Amygdala (tissue), 56 donors: Measurements from ENCODE around the gene TFB2M.
"Not testable (repeated sequence)": the region's sequence is repeated elsewhere in the genome, so short reads cannot be mapped to it uniquely, and the experiment has no call there.

Experiments used
- DNase-seq, 56 donors: peaks; one replicate each; lab custom pipeline; 2025; lab: John Stamatoyannopoulos, UW

Gene TFB2M, protein sequence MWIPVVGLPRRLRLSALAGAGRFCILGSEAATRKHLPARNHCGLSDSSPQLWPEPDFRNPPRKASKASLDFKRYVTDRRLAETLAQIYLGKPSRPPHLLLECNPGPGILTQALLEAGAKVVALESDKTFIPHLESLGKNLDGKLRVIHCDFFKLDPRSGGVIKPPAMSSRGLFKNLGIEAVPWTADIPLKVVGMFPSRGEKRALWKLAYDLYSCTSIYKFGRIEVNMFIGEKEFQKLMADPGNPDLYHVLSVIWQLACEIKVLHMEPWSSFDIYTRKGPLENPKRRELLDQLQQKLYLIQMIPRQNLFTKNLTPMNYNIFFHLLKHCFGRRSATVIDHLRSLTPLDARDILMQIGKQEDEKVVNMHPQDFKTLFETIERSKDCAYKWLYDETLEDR

DNA sequence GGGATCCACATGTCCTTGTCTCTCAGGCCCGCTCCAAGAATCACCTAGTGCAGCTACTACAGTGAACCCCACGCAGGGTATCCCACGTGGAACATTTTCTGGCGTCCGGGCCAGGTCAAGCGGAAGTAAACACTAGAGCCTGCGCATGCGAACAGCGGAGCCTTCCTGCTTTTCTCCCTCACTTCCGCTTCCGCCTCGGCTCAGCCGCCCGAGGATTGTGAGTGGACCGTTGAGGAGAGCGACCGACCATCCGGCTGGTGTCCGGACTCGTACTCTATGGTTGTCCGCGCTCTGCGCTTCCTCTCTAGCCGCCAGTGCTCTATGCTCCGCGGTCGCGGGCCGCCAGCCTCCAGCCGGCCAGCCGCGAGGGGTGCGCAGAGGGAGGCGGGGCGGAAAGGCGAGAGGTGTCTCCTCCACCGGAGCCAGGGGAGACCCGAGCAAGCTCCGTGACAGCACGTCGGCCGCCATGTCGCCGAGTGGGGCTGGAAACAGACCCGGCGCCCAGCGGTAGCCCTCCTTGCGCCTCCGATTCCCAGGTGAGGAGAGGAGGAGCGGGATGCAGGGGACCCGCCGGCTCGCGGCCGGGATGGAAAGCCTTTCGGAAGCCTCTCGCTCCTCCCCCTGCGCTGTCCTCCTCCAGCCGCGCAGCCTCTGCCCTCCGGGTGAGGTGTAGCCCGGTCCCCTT is at the start of gene TFB2M, which contains the start of gene CNST:
Gene TFB2M, minus strand, starts transcription at position 134 of the 685 bp plus-strand sequence. Its CDS starts 123 bp downstream, at position 11.
Gene CNST, plus strand, starts transcription at position 329 of the 685 bp plus-strand sequence. CDS start 25,107 bp downstream, outside the sequence.
- peak; percentile 76 to 99 (median 96) for DNase-seq

DNA sequence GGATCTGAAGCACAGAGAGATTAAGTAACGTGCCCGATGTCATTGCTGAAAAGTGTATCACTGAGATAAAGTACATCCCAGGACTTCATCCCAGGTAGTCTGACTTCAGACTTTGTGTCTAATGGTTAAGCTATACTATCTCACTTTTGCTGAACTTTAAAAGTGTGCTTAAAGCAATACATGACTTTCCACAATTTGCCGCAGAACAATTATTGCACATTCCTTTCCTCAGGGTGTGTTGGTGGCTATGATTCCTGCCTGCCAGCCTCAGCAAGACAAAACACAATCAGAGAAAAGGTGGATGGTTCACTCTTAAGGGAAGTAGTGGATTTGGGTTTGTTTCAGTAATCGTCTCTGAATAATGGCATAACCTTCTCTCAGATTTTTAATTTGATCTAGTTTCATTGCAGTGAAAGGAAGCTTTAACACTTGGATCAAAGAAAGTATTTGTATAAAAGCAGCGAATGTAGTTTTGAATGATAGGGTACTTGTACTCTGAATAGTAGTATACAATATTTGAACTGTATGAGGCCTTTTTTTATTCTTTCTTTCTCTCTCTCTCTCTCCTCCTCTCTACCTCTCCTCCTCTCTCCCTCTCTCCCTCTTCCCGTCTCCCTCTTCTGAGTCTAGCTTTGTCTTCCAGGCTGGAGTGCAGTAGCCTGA is 47.2 kb upstream of the TFB2M start:
- DNase-seq, result no peak

DNA sequence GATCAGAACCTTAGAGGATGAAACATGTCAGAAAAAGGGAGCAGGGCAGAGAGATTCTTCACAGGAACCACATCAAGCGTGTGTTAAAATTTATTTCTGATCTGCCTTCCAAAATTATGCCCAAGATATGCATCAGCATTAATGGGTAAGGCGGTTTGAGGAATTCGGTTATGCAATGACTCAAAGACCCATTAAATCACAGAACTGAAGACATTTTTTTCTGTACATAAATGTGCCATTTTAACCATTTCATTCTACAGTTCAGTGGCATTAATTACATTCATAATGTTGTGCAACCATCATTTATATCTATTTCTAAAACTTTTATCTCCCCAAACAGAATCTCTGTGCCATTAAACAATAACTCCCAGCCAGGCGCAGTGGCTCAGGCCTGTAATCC is 43.6 kb upstream of the TFB2M start:
- no peak for DNase-seq

DNA sequence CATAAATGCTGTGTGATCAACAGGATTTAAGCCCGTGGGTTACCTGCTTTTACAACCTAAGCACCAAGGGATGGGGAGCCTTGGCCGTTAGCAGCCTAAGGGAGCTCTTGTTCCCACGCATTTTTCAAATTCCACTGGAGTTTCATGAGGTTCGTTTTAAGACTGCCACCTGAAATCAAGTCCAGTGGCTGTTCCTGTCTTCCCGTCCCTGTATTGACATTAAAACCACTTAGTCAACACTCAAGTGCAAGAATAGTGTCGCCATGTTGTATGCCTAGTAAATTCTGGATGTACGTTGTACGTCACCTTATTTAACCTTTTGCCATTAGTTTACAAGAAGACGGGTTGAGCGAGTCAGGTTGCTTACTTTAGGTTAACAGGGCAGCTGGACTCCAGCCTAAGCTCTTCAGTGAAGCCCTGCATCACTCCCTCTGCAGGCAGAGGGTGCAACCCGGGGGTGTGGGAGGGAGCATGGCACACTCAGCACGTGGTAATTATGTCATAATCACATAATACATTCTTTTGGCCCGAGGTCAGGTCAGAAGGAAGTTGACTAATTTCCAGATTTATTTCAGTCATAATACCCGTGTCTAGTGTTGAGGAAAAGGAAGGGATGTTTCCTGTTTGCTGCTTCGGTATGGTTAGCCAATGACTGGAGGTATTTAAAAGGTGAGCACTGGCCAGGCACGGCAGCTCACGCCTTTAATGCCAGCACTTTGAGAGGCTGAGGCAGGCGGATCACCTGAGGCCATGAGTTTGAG is 42.7 kb upstream of the TFB2M start:
- no peak for DNase-seq

DNA sequence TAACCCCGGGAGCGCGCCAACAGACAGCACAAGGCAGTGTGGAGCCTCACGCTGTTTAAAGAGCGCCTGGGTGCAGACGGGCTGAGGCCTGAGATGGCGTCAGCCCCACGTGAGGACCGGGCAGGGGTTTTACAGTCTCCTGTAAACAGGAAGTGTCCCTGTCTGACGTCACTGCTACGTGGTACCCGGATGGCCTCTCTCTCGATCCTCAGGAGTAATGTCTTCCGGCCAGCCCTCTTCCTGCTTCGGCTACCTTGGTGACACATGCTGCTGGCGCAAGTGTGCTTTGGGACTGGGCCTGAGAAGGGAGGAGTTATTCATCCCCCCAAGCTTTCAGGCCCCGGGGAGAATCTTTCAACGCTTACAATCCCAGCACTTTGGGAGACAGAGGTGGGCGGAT is 41.4 kb upstream of the TFB2M start:
- DNase-seq, result no peak

DNA sequence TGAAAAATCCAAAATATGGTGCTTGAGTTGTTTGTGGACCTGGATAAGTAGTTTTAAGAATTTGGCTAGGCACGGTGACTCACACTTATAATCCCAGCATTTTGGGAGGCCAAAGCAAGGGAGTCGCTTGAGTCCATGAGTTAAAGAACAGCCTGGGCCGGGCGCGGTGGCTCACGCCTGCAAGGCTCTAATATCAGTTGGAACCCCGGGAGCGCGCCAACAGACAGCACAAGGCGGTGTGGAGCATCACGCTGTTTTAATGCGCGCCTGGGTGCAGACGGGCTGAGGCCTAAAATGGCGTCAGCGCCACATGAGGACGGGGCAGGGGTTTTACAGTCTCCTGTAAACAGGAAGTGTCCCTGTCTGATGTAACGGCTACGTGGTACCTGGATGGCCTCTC is 39.2 kb upstream of the TFB2M start:
- not testable (repeated sequence) for DNase-seq

DNA sequence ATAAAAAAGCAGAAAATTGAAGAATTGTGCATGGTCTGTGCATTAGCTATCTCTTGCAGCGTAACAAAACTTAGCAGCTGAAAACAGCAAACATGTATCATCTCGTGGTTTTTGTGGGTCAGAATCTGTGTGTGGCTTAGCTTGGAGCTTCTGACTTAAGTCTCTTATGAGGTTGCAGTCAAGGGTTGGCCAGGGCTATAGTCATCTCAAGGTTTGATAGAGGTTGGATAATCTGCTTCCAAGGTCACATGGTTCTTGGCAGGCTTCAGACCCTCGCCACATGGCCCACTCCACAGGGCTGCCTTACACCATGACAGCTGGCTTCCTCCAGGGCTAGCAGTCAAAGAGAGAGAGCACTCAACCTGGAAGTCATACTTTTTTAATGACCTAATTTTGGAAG is 36.1 kb upstream of the TFB2M start:
- DNase-seq, result no peak

DNA sequence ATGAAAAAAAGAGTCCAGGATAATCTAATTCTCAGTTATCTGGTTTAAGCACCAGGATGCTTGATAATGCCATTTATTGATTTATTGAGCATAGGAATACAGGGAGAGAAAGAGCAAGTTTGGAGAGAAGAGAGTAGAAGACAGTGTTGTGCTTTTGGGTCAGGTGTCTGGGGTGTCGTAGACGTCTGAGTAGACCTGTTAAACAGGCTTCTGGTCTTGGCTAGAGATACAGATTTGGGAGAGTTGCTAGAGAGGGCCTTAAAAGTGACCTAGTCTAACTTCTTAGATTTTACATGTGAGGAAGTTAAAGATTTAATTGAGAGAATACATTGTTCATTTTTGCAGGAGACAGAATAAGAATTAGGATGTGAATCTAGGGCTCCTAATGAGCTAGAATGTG is 34.5 kb upstream of the TFB2M start:
- no peak for DNase-seq

DNA sequence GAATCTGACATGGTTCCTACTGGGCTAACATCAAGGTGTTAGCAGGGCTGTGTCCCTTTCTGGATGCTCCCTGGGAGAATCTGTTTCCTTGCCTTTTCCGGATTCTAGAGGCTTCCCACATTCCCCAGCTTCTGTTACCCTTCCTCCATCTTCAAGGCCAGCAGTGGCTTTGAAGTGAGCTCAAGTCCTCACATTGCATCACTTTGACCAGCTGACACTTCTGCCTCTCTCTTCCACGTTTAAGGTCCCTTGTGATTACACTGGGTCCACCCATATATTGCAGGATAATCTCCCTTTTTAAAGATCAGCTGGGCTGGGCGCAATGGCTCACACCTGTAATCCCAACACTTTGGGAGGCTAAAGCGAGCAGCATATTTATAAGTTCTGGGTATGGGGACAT is 33.3 kb upstream of the TFB2M start:
- DNase-seq, result no peak

DNA sequence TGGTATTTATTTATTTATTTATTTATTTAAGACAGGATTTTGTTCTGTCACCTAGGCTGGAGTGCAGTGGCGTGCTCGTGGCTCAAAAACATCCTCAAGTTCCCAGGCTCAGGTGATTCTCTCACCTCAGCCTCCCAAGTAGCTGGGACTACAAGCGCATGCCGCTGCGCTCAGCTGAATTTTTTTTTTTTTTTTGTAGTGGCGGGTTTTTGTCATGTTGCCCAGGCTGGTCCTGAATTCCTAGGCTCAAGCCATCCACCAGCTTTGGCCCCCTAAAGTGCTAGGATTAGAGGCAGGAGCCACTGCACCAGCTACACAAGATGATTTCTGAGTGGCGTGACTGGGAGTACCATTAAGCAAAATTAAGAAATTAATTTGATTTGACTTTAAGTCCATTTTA is 31.9 kb upstream of the TFB2M start:
- DNase-seq, result no peak

DNA sequence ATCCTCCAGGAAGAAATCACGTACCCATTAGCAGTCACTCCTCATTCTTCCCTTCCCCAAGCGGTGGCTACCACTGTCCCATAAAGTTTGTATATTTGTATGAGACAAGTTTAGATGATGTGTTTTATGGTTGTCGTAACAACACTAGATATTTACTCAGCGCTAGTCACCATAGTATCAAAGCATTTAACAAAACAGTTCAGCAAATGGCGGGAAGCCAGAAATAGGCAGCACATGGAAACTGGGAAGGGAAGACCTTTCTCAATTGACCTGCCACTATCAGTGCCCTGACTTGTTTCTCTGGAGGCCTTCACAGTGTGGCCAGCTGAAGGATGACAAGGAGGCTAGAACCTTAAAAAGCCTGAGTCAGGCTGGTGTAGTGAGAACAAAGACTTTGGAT is 31.3 kb upstream of the TFB2M start:
- no peak for DNase-seq

DNA sequence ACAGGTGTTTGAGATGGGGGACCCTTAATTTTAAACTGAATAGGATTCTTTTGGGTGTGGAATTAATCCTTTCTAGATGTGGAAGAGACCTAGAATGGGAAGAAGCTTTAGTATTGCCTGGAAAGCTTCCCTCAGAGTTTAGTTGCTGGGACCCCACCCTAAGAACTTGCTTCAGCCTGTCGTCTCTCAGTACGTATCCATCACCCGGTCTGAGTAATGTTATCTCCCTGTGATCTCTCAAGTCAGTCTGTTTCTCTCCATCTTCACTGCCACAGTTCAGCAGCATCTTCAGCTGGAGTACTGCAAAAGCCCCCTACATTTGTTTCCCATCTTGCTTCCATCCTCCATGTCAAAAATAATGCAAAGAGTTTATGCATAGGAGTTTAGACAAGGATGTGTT is 29.1 kb upstream of the TFB2M start:
- DNase-seq, result no peak

DNA sequence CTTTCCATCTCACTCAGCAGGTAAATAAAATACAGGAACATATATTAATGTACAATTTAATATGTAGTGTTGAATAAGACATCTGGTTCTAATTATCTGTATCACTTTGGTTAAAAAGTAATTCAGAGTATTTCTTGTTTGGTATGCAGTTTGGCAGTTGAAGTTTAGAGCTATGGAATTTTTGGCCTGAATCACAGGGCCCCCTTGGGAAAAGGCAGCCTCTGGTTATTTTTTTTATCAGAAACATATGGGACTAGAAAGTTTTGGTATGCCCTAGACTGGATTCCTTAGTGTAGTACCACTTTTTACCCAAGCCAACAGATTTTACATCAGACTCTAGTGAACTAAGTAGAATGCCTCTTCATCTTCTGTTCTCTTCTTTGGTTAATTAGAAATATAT is 26.6 kb upstream of the TFB2M start:
- no peak for DNase-seq

DNA sequence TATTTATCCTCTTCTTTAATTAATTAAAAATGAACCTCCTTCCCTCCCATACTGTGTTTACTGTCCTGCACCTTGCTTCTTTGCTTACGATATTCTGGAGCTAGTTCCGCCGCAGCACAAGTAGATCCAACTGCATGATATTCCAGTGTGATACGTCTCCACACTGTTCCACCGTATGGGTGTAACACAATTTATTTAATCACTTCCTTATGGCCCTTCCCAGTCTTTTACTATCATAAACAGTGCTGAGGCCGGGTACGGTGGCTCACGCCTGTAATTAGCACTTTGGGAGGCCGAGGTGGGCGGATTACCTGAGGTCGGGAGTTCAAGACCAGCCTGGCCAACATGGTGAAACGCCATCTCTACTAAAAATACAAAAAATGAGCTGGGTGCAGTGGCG is 25.9 kb upstream of the TFB2M start:
- no peak for DNase-seq

DNA sequence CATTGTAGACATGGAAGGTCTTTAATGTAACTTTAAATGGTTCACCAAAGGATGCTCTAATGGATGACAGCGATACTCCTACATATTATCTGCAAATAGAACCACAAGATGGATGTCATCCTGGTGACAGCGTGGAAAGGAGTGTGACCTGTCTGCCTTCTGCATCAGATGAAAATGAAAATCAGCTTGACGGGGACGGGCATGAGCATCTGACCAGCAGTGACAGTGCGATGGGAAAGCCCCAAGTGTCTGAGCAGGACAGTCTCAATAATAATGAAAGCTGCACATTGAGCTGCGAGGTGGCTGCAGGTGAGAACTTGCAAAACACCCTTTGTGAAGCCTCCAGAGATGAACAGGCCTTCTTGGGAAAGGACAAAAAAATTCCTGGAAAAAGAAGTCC is 25.4 kb upstream of the TFB2M start:
- no peak for DNase-seq

DNA sequence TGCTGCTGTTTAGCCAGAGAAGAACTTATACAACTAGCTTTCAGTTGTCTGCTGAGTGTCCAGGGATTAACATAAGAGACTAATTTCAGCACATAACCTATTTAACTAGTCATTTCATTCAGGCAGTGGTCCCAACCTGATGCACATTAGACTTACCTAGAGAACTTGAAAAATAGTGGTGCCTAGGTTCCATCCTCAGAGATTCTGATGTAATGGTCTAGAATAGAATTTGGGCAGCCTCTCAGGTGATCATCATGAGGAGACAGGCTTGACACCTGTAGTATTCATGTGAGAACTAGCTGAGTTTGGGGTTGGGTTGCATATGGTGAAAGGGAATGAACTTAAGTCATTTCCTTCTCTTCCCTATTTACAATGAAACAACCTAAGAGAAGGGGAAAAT is 25.0 kb upstream of the TFB2M start:
- DNase-seq, result no peak

DNA sequence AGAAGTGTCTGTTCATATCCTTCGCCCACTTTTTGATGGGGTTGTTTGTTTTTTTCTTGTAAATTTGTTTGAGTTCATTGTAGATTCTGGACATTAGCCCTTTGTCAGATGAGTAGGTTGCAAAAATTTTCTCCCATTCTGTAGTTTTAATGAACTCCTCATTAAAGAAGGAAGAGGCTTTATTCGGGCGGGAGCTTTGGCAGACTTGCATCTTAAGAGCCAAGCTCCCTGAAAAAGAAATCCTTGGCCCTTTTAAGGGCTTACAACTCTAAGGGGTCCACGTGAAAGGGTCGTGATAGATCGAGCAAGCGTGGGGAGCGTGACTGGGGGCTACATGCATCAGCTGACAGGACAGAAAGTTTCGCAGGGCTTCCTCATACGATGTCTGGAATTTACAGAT is 23.9 kb upstream of the TFB2M start:
- not testable (repeated sequence) for DNase-seq

DNA sequence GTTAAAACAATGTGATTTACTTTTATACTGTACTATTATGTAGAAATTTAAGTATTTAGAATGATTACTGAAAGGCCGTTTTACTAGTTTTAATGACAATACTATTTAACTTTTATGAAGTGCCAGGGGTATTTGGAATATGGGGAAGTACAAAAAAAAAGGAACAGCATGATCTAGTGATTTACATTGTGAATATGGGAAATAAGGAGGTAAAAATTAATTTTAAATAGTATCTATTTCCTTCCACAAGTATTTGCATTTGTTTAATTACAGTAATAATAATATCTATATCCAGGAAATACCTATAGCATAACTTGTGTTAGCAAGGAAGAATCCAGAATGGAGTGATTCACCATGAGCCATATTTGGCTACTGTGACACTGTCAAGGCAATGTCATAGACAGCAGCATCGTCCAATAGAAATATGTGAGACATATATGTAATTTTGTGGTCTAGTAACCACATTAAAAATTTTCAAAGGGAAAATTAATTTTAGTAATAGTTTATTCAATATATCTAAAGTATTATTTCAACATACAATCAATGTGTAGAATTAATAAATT is 22.2 kb upstream of the TFB2M start:
- DNase-seq, result no peak

DNA sequence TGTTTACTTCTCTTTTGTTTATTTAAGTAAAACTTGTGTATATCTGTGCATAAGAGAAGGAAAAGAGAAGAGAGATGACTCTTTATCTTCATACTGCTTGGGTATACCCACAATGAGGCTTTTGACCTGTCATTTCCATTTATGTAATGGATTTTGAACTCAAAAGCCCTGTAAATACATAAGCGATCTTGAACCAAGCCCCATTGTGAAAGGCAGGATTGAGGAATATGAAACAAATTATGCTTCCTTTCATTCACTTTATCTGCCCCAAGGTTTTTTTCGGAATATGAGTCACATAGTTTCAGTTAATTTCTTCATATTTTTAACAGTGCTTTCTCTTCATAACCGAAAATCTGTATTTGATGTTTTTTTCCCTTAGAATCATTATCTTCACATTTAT is 21.5 kb upstream of the TFB2M start:
- DNase-seq, result no peak

DNA sequence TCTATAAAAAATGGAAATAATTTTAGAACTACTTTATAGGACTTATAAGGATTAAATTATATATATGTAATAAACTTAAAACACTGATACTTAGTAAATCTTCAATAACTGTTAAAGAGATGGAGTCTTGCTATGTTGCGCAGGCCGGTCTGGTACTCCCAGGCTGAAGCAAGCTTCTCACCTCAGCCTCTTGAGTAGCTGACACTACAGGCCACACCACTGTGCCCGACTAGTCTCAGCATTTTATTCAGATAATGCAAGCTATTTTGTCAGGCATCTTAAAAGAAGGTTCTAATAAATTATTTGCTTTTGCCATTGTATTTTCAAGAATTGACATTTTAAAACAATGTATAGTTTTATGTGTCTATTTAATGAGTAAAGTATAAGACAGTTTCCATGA is 21.0 kb upstream of the TFB2M start:
- DNase-seq, result no peak
